Measurements from ENCODE around the gene ZNF850.
A peak's percentile ranks its signal among the peaks of the same experiment; 100 is the strongest.
"Not testable (repeated sequence)": the region's sequence is repeated elsewhere in the genome, so short reads cannot be mapped to it uniquely, and the experiment has no call there.

The ZNF850 gene

DNA sequence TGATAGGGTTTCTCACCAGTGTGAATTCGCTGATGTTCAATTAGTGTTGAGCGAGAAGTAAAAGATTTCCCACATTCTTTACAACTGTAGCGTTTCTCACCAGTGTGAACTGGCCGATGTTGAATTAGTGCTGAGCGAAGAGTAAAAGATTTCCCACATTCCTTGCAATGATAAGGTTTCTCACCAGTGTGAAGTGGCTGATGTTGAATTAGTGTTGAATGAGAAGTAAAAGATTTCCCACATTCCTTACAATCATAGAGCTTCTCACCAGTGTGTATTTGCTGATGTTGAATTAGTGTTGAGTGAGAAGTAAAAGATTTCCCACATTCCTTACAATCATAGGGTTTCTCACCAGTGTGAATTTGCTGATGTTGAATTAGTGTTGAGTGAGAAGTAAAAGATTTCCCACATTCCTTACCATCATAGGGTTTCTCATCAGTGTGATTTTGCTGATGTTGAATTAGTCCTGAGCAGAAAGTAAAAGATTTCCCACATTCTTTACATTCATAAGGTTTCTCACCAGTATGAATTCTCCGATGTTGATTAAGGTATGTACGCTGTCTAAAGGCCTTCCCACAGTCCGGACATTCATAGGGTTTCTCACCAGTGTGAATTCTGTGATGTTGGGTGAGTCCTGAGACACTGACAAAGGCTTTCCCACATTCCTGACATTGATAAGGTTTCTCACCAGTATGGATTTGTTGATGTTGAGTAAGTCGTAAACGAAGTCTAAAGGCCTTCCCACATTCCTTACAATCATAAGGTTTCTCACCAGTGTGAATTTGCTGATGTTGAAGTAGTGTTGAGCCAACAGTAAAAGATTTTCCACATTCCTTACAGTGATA, 24.0 kb downstream of the ZNF850 start:
- no peak for DNase-seq (ENCODE audit: low read depth)
- TF ChIP-seq CTCF (IDR thresholded peaks at IDR 0.05; ENCODE audit: insufficient read depth, low read depth, low read length, missing control alignments), result no peak
- H3K4me3 ChIP-seq (ENCODE audit: low read depth, low read length), result no peak overlapping the region

GRCh38 chr19:36747750-36748149, 24.9 kb downstream of the ZNF850 start:
- no peak for TF ChIP-seq CTCF (IDR thresholded peaks at IDR 0.05; ENCODE audit: insufficient read depth, low read depth, low read length, missing control alignments)
- DNase-seq (ENCODE audit: low read depth), result no peak
- H3K4me3 ChIP-seq (ENCODE audit: low read depth, low read length), result no peak overlapping the region

DNA sequence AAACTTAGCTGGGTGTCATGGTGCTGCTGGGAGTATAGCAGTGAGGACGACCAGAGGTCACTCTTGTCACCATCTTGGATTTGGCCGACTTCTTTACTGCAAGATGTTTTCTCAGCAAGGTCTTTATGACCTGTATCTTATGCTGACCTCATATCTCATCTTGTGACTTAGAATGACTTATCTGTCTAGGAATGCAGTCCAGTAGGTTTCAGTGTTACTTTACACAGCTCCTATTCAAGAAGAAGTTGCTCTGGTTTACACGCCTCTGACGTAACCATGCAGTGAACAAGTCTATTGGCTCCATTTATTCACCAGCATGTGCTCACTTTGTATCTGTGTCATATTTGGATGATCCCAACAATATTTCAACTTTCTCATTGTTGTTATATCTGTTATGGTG, 26.7 kb downstream of the ZNF850 start:
- no peak for DNase-seq (ENCODE audit: low read depth)
- TF ChIP-seq CTCF (IDR thresholded peaks at IDR 0.05; ENCODE audit: insufficient read depth, low read depth, low read length, missing control alignments), result no peak
- no peak overlapping the region for H3K4me3 ChIP-seq (ENCODE audit: low read depth, low read length)

- DNase-seq (ENCODE audit: low read depth); H3K4me3 ChIP-seq (ENCODE audit: low read depth, low read length): not testable (repeated sequence)
Measured at GRCh38 chr19:36736166-36736565, 36.4 kb downstream of the ZNF850 start.

DNA sequence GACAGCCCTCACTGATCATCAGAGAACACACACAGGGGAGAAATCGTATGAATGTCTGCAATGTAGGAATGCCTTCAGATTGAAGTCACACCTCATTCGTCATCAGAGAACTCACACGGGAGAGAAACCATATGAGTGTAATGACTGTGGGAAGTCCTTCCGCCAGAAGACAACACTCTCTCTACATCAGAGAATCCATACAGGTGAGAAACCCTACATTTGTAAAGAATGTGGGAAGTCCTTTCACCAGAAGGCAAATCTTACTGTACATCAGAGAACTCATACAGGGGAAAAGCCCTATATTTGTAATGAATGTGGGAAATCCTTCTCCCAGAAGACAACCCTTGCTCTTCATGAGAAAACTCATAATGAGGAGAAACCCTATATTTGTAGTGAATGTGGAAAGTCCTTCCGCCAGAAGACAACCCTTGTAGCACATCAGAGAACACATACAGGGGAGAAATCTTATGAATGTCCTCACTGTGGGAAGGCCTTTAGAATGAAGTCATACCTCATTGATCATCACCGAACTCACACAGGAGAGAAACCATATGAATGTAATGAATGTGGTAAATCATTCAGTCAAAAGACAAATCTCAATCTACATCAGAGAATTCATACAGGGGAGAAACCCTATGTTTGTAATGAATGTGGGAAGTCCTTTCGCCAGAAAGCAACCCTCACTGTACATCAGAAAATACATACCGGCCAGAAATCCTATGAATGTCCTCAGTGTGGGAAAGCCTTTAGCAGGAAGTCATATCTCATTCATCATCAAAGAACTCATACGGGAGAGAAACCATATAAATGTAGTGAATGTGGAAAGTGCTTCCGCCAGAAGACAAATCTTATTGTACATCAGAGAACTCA, 52.7 kb downstream of the ZNF850 start:
- H3K4me3 ChIP-seq (ENCODE audit: low read depth, low read length), result no peak overlapping the region
- peak; percentile 1 for DNase-seq (ENCODE audit: low read depth)
- no peak for TF ChIP-seq CTCF (IDR thresholded peaks at IDR 0.05; ENCODE audit: insufficient read depth, low read depth, low read length, missing control alignments)

DNA sequence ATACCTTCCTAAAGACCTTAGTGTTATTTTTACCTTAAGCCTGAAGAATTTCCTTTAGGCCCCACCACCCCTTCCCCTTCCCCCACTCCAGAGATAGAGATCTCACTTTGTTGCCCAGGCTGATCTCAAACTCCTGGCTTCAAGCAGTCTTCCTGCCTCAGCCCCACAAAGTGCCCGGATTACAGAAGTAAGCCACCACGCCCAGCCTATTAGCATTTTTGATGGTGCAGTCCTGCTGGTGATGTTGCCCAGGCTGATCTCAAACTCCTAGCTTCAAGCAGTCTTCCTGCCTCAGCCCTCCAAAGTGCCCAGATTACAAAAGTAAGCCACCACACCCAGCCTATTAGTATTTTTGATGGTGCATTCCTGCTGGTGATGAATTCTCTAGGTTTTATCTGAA, 63.2 kb downstream of the ZNF850 start:
- H3K4me3 ChIP-seq (ENCODE audit: low read depth, low read length), result no peak overlapping the region
- TF ChIP-seq CTCF (IDR thresholded peaks at IDR 0.05; ENCODE audit: insufficient read depth, low read depth, low read length, missing control alignments), result no peak
- DNase-seq (ENCODE audit: low read depth), result no peak

DNA sequence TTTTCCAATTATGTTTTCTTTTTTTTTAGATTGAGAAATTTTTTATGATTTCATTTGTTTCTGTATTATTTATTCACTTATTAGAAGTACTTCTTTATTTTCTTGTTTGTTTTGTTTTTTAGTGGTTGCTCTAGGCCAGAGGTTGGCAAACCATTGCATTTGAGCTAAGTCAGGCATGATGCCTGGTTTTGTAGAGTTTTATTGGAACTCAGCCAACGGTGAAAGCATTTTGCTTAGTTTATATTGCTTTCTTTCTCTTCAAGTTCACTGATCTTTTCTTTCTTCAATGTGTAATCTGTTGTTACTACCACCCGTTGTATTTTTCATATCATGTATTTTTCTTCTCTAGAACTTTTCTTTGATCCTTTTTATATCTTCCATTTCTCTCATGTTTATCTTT, 65.5 kb downstream of the ZNF850 start:
- DNase-seq (ENCODE audit: low read depth), result no peak
- no peak overlapping the region for H3K4me3 ChIP-seq (ENCODE audit: low read depth, low read length)
- TF ChIP-seq CTCF (IDR thresholded peaks at IDR 0.05; ENCODE audit: insufficient read depth, low read depth, low read length, missing control alignments), result no peak

All from GM12865 (cell line).